Fibroblast of lung (primary cell): ENCODE measurements around the gene APPBP2.

Experiments used
- EZH2 ChIP-seq: IDR thresholded peaks from 2 replicates; pipeline ENCODE4 v1.5.1; 2012; ENCODE audit warnings: low read length, control low read depth, mild to moderate bottlenecking; ENCODE audit errors: missing control alignments
- TF ChIP-seq, protein P1 (sequence below), 2 donors: IDR thresholded peaks in 1 of 2; conservative IDR thresholded peaks in 1 of 2; 1 replicate in 1 of 2; 2 replicates in 1 of 2; pipeline ENCODE4 v1.5.1; 2011 to 2012; ENCODE audit warnings: low read length in 2 of 2, control low read depth in 1 of 2, inconsistent platforms in 1 of 2, low read depth in 1 of 2, mild to moderate bottlenecking in 1 of 2

DNA sequence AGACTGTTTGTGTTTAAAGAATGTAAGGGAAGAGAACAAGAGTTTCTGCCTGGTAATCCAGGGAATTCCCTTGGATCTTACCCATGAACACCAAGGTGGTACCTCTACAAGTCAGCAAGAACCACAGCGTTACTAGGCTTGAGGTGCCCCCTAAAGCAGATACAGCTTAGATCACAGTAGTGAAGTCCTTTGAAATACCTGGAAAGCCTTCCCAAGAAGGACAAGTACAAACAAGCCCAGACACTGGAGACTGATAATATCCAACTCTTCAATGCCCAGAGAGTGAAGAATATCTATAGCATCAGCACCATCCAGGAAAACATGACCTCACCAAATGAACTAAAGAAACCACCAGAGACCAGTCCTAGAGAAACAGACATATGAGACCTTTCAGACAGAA lies 3.8 kb upstream of the APPBP2 start:
- TF ChIP-seq EZH2 = no peak
- TF ChIP-seq, protein P1, sequence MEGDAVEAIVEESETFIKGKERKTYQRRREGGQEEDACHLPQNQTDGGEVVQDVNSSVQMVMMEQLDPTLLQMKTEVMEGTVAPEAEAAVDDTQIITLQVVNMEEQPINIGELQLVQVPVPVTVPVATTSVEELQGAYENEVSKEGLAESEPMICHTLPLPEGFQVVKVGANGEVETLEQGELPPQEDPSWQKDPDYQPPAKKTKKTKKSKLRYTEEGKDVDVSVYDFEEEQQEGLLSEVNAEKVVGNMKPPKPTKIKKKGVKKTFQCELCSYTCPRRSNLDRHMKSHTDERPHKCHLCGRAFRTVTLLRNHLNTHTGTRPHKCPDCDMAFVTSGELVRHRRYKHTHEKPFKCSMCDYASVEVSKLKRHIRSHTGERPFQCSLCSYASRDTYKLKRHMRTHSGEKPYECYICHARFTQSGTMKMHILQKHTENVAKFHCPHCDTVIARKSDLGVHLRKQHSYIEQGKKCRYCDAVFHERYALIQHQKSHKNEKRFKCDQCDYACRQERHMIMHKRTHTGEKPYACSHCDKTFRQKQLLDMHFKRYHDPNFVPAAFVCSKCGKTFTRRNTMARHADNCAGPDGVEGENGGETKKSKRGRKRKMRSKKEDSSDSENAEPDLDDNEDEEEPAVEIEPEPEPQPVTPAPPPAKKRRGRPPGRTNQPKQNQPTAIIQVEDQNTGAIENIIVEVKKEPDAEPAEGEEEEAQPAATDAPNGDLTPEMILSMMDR (conservative IDR thresholded peaks at IDR 0.05 in 1 of 2, IDR thresholded peaks at IDR 0.05 in 1 of 2; ENCODE audit: low read depth in 1 of 2, low read length in 2 of 2) = no peak
